ENCODE results near the gene LRRC39. TPM values are rescaled to one million over a fixed set of nuclear protein-coding genes. Genes with fewer than 3 reads are reported as not detected.
"Not testable (repeated sequence)": the region's sequence is repeated elsewhere in the genome, so short reads cannot be mapped to it uniquely, and the experiment has no call there.

Gene LRRC39
- under 1 TPM; 0.32 to 0.51 TPM for total RNA-seq

- POLR2A ChIA-PET: no interaction called here
- no peak for DNase-seq
- Mint-ChIP-seq H3K4me3 (no peak within 1 kb of the TSS), H3K36me3 (ENCODE audit: low read depth) (no peaks in the 10 kb centered on the region), H3K9me3 (ENCODE audit: low read depth) (peaks cover 1% of the 10 kb centered on the region), H3K4me1 (no peaks in the 10 kb centered on the region), H3K27me3 (no peaks in the 10 kb centered on the region), H3K27ac (no peak within 1 kb of the TSS)
- CTCF ChIA-PET: no interaction called here
- ATAC-seq: no peak
- intact Hi-C loops (cut with DNase I, micrococcal nuclease): no loop called here
Observed at GRCh38 chr1:100178091-100178490, at the start of gene LRRC39. LRRC39 (minus strand) TSS chr1:100178256; CDS start chr1:100168516, 9,740 bp downstream.

GRCh38 chr1:100222428-100222827 lies 44.4 kb upstream of the LRRC39 start:
- no peaks in the 10 kb centered on the region for H3K9me3 Mint-ChIP-seq (ENCODE audit: low read depth)
- peaks cover 6% of the 10 kb centered on the region for H3K4me1 Mint-ChIP-seq
- H3K27ac Mint-ChIP-seq: no peak overlapping the region
- ATAC-seq (no peak), DNase-seq (no peak)
- H3K36me3 Mint-ChIP-seq (ENCODE audit: low read depth): peaks cover 17% of the 10 kb centered on the region
- intact Hi-C loops (cut with DNase I, micrococcal nuclease): no loop called here
- CTCF ChIA-PET: interaction anchor here (1.0 to 1.5 kb wide), 3 partner anchors 8 to 25 kb away, joined by 3 to 4 read pairs (median 3); no protein-coding TSS in a partner anchor
- POLR2A ChIA-PET: no interaction called here
- H3K4me3 Mint-ChIP-seq: no peak overlapping the region
- H3K27me3 Mint-ChIP-seq: no peaks in the 10 kb centered on the region

- intact Hi-C loops (cut with DNase I, micrococcal nuclease): no loop called here
- Mint-ChIP-seq H3K27ac (no peak overlapping the region), H3K27me3 (no peaks in the 10 kb centered on the region), H3K9me3 (ENCODE audit: low read depth) (no peaks in the 10 kb centered on the region), H3K4me3 (no peak overlapping the region), H3K4me1 (peaks cover 6% of the 10 kb centered on the region), H3K36me3 (ENCODE audit: low read depth) (peaks cover 24% of the 10 kb centered on the region)
- peak; percentile 31 for DNase-seq
- POLR2A ChIA-PET: no interaction called here
- CTCF ChIA-PET: interaction anchor here (0.6 kb wide), 1 partner anchor 516 kb away, joined by 3 read pairs; no protein-coding TSS in a partner anchor
- no peak for ATAC-seq
Observed at GRCh38 chr1:100219883-100220282, 41.8 kb upstream of the LRRC39 start.

GRCh38 chr1:100219457-100219856 lies 41.4 kb upstream of the LRRC39 start:
- Mint-ChIP-seq H3K27me3 (no peaks in the 10 kb centered on the region), H3K4me1 (peaks cover 6% of the 10 kb centered on the region), H3K27ac (no peak overlapping the region), H3K36me3 (ENCODE audit: low read depth) (peaks cover 27% of the 10 kb centered on the region), H3K4me3 (no peak overlapping the region), H3K9me3 (ENCODE audit: low read depth) (no peaks in the 10 kb centered on the region)
- ATAC-seq: no peak
- ChIA-PET CTCF (no interaction called here), POLR2A (no interaction called here)
- no peak for DNase-seq
- intact Hi-C loops (cut with DNase I, micrococcal nuclease): no loop called here

GRCh38 chr1:100217834-100218233 lies 39.8 kb upstream of the LRRC39 start:
- H3K27ac Mint-ChIP-seq: no peak overlapping the region
- peaks cover 32% of the 10 kb centered on the region for H3K36me3 Mint-ChIP-seq (ENCODE audit: low read depth)
- ChIA-PET POLR2A (no interaction called here), CTCF (no interaction called here)
- H3K4me3 Mint-ChIP-seq: no peak overlapping the region
- intact Hi-C loops (cut with DNase I, micrococcal nuclease): no loop called here
- ATAC-seq (no peak), DNase-seq (no peak)
- peaks cover 6% of the 10 kb centered on the region for H3K4me1 Mint-ChIP-seq
- no peaks in the 10 kb centered on the region for H3K9me3 Mint-ChIP-seq (ENCODE audit: low read depth)
- no peaks in the 10 kb centered on the region for H3K27me3 Mint-ChIP-seq

- POLR2A ChIA-PET: interaction anchor here (0.7 kb wide), 1 partner anchor 38 kb away, joined by 13 read pairs; no protein-coding TSS in a partner anchor
- no peaks in the 10 kb centered on the region for H3K27me3 Mint-ChIP-seq
- DNase-seq (no peak), ATAC-seq (no peak)
- no peaks in the 10 kb centered on the region for H3K9me3 Mint-ChIP-seq (ENCODE audit: low read depth)
- peaks cover 34% of the 10 kb centered on the region for H3K36me3 Mint-ChIP-seq (ENCODE audit: low read depth)
- H3K4me3 Mint-ChIP-seq: no peak overlapping the region
- CTCF ChIA-PET: no interaction called here
- H3K4me1 Mint-ChIP-seq: peaks cover 3% of the 10 kb centered on the region
- no peak overlapping the region for H3K27ac Mint-ChIP-seq
- intact Hi-C loops (cut with DNase I, micrococcal nuclease): no loop called here
Observed at GRCh38 chr1:100215101-100215500, 37.0 kb upstream of the LRRC39 start.

GRCh38 chr1:100213141-100213540 lies 35.1 kb upstream of the LRRC39 start:
- Mint-ChIP-seq H3K27ac (no peak overlapping the region), H3K9me3 (ENCODE audit: low read depth) (no peaks in the 10 kb centered on the region), H3K36me3 (ENCODE audit: low read depth) (peaks cover 31% of the 10 kb centered on the region), H3K4me1 (no peaks in the 10 kb centered on the region), H3K27me3 (no peaks in the 10 kb centered on the region), H3K4me3 (no peak overlapping the region)
- CTCF ChIA-PET: no interaction called here
- POLR2A ChIA-PET: no interaction called here
- no peak for DNase-seq
- ATAC-seq: no peak
- intact Hi-C loops (cut with DNase I, micrococcal nuclease): no loop called here

GRCh38 chr1:100206301-100206700 lies 28.2 kb upstream of the LRRC39 start:
- Mint-ChIP-seq H3K27ac (no peak overlapping the region), H3K36me3 (ENCODE audit: low read depth) (peaks cover 51% of the 10 kb centered on the region), H3K4me1 (no peaks in the 10 kb centered on the region), H3K9me3 (ENCODE audit: low read depth) (peaks cover 9% of the 10 kb centered on the region), H3K4me3 (no peak overlapping the region), H3K27me3 (no peaks in the 10 kb centered on the region)
- ChIA-PET POLR2A (no interaction called here), CTCF (no interaction called here)
- ATAC-seq (no peak), DNase-seq (no peak)
- intact Hi-C loops (cut with DNase I, micrococcal nuclease): no loop called here

- H3K27ac Mint-ChIP-seq; POLR2A ChIA-PET; H3K4me1 Mint-ChIP-seq; DNase-seq; H3K27me3 Mint-ChIP-seq; H3K4me3 Mint-ChIP-seq; H3K9me3 Mint-ChIP-seq (ENCODE audit: low read depth); CTCF ChIA-PET; intact Hi-C loops (cut with DNase I, micrococcal nuclease); ATAC-seq: not testable (repeated sequence)
- H3K36me3 Mint-ChIP-seq (ENCODE audit: low read depth): peaks cover 58% of the 10 kb centered on the region
Observed at GRCh38 chr1:100205593-100205992, 27.5 kb upstream of the LRRC39 start.

GRCh38 chr1:100205103-100205502 lies 27.0 kb upstream of the LRRC39 start:
- ATAC-seq; H3K27me3 Mint-ChIP-seq; intact Hi-C loops (cut with DNase I, micrococcal nuclease); CTCF ChIA-PET; DNase-seq; H3K27ac Mint-ChIP-seq; H3K4me3 Mint-ChIP-seq; H3K4me1 Mint-ChIP-seq; H3K9me3 Mint-ChIP-seq (ENCODE audit: low read depth); POLR2A ChIA-PET: not testable (repeated sequence)
- H3K36me3 Mint-ChIP-seq (ENCODE audit: low read depth): peaks cover 58% of the 10 kb centered on the region

GRCh38 chr1:100202703-100203102 lies 24.6 kb upstream of the LRRC39 start:
- POLR2A ChIA-PET; H3K27ac Mint-ChIP-seq; DNase-seq; ATAC-seq; CTCF ChIA-PET; intact Hi-C loops (cut with DNase I, micrococcal nuclease); H3K4me1 Mint-ChIP-seq; H3K27me3 Mint-ChIP-seq; H3K4me3 Mint-ChIP-seq; H3K9me3 Mint-ChIP-seq (ENCODE audit: low read depth): not testable (repeated sequence)
- H3K36me3 Mint-ChIP-seq (ENCODE audit: low read depth): peaks cover 61% of the 10 kb centered on the region

- H3K9me3 Mint-ChIP-seq (ENCODE audit: low read depth); DNase-seq; H3K27me3 Mint-ChIP-seq; POLR2A ChIA-PET; H3K27ac Mint-ChIP-seq; H3K4me3 Mint-ChIP-seq; intact Hi-C loops (cut with DNase I, micrococcal nuclease); H3K4me1 Mint-ChIP-seq; ATAC-seq; CTCF ChIA-PET: not testable (repeated sequence)
- peaks cover 58% of the 10 kb centered on the region for H3K36me3 Mint-ChIP-seq (ENCODE audit: low read depth)
Observed at GRCh38 chr1:100200060-100200459, 22.0 kb upstream of the LRRC39 start.

GRCh38 chr1:100198596-100198995 lies 20.5 kb upstream of the LRRC39 start:
- Mint-ChIP-seq H3K27me3 (no peaks in the 10 kb centered on the region), H3K4me1 (no peaks in the 10 kb centered on the region), H3K27ac (no peak overlapping the region), H3K4me3 (no peak overlapping the region), H3K9me3 (ENCODE audit: low read depth) (no peaks in the 10 kb centered on the region), H3K36me3 (ENCODE audit: low read depth) (peaks cover 44% of the 10 kb centered on the region)
- DNase-seq: no peak
- POLR2A ChIA-PET: no interaction called here
- CTCF ChIA-PET: no interaction called here
- no peak for ATAC-seq
- intact Hi-C loops (cut with DNase I, micrococcal nuclease): no loop called here
